Thyroid gland (tissue), 4 donors: ENCODE results near the gene GDF15.

Experiments
- CTCF ChIP-seq, 6 experiments: fragments of 200-600 bp in 3 of 6; fragments of 450-650 bp in 3 of 6; sonication (generic) in 3 of 6; IDR thresholded peaks; one replicate each; pipeline ENCODE4 v1.5.1; 2016 to 2019; ENCODE audit warnings: antibody characterized with exemption in 6 of 6, mild to moderate bottlenecking in 2 of 6, inconsistent platforms in 1 of 6, moderate library complexity in 1 of 6
- POLR2A ChIP-seq, 2 donors: fragments of 450-650 bp; IDR thresholded peaks; one replicate each; pipeline ENCODE4 v1.6.1; 2017; ENCODE audit warnings: antibody characterized with exemption in 2 of 2, mild to moderate bottlenecking in 2 of 2, moderate library complexity in 1 of 2

GRCh38 chr19:18397242-18398202 lies 11.6 kb downstream of the GDF15 start, which contains the start of gene LRRC25:
- TF ChIP-seq CTCF (IDR thresholded peaks at IDR 0.05) = no peak
- no peak for TF ChIP-seq POLR2A (IDR thresholded peaks at IDR 0.05)
